ENCODE data around the gene PJA1.

The PJA1 gene

DNA sequence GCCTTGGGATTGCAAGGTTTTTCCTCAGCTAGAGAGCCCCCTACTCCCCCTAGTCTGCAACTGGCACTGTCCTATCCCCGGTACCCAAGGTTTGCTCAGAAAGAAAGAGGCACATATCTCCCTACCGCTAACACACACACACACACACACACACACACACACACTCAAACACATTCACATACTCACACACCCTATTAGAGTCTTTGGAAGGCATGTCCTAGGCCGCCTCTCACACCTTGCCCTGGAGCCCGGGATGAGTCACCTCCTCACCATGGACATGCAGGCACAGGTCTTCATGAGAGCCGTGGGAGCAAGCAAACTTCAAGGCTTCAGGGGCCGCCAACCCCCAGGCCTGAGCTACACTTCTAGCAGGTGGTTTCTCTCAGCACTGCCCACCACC, 49.2 kb downstream of the PJA1 start:
- Mint-ChIP-seq H3K27me3 (no peaks in the 10 kb centered on the region), H3K27ac (ENCODE audit: low read depth) (no peak overlapping the region), H3K36me3 (ENCODE audit: insufficient read depth) (peaks cover 3% of the 10 kb centered on the region), H3K9me3 (no peaks in the 10 kb centered on the region), H3K4me3 (no peak overlapping the region), H3K4me1 (no peaks in the 10 kb centered on the region)
- DNase-seq (ENCODE audit: low spot score in 2 of 2) (no peak), ATAC-seq (replicated peaks; ENCODE audit: extremely low read depth, poor library complexity, severe bottlenecking) (no peak)

DNA sequence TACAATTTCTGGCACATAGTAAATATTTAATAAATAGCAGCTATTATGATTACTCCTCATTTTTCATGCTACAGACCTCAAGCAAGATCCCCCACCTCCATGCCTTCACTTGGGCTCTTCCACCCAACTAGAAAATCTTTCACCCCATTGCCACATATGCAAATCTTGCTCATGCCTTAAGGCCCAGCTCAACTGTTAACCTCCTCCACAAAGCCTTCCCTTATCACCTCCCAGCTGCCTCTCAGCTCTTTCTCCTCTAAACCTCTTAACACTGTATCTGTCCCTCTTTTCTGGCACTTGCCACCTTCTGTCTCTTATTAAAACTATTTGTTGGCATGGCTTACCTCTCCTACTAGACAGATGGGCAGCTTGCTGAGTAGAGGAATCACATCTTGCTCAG, 51.5 kb downstream of the PJA1 start:
- Mint-ChIP-seq H3K4me3 (no peak overlapping the region), H3K4me1 (no peaks in the 10 kb centered on the region), H3K27me3 (no peaks in the 10 kb centered on the region), H3K36me3 (ENCODE audit: insufficient read depth) (peaks cover 3% of the 10 kb centered on the region), H3K9me3 (no peaks in the 10 kb centered on the region), H3K27ac (ENCODE audit: low read depth) (peak overlapping the region; percentile 2)
- ATAC-seq (replicated peaks; ENCODE audit: extremely low read depth, poor library complexity, severe bottlenecking), result no peak
- no peak for DNase-seq (ENCODE audit: low spot score in 2 of 2)
